ENCODE measurements around the gene IFITM10.

IFITM10 gene

GRCh38 chr11:1750481-1750839 is at the start of gene IFITM10:
IFITM10 (minus strand) TSS chr11:1750595; CDS start chr11:1750442, 153 bp downstream.
- DNase-seq (ENCODE audit: low read depth, low spot score), result no peak

GRCh38 chr11:1797391-1798125 is 47.2 kb upstream of the IFITM10 start:
- no peak for DNase-seq (ENCODE audit: low read depth, low spot score)

- DNase-seq (ENCODE audit: low read depth, low spot score), result no peak
Observed at GRCh38 chr11:1796413-1797011, 46.1 kb upstream of the IFITM10 start.

GRCh38 chr11:1793081-1793480 is 42.7 kb upstream of the IFITM10 start:
- DNase-seq (ENCODE audit: low read depth, low spot score), result no peak

- DNase-seq (ENCODE audit: low read depth, low spot score), result no peak
Observed at GRCh38 chr11:1792461-1792860, 42.1 kb upstream of the IFITM10 start.

GRCh38 chr11:1791912-1792311 is 41.5 kb upstream of the IFITM10 start:
- DNase-seq (ENCODE audit: low read depth, low spot score), result no peak

GRCh38 chr11:1786466-1786865 is 36.1 kb upstream of the IFITM10 start:
- no peak for DNase-seq (ENCODE audit: low read depth, low spot score)

GRCh38 chr11:1785749-1786413 is 35.5 kb upstream of the IFITM10 start:
- no peak for DNase-seq (ENCODE audit: low read depth, low spot score)

- DNase-seq (ENCODE audit: low read depth, low spot score), result no peak
Observed at GRCh38 chr11:1784761-1785650, 34.6 kb upstream of the IFITM10 start.

- no peak for DNase-seq (ENCODE audit: low read depth, low spot score)
Observed at GRCh38 chr11:1783725-1784529, 33.5 kb upstream of the IFITM10 start.

- DNase-seq (ENCODE audit: low read depth, low spot score), result no peak
Observed at GRCh38 chr11:1782831-1783724, 32.7 kb upstream of the IFITM10 start.

GRCh38 chr11:1782031-1782590 is 31.7 kb upstream of the IFITM10 start:
- no peak for DNase-seq (ENCODE audit: low read depth, low spot score)

- DNase-seq (ENCODE audit: low read depth, low spot score), result no peak
Observed at GRCh38 chr11:1781593-1781975, 31.2 kb upstream of the IFITM10 start.

- DNase-seq (ENCODE audit: low read depth, low spot score), result no peak
Observed at GRCh38 chr11:1780700-1781592, 30.6 kb upstream of the IFITM10 start.

- no peak for DNase-seq (ENCODE audit: low read depth, low spot score)
Observed at GRCh38 chr11:1779806-1780699, 29.7 kb upstream of the IFITM10 start.

GRCh38 chr11:1779034-1779805 is 28.8 kb upstream of the IFITM10 start:
- no peak for DNase-seq (ENCODE audit: low read depth, low spot score)
